ENCODE data around the gene CCR1.

Gene CCR1

GRCh38 chr3:46208167-46208704, at the start of gene CCR1:
CCR1 (minus strand) TSS chr3:46208313; CDS start chr3:46204313, 4,000 bp downstream.
- DNase-seq, result no peak

DNA sequence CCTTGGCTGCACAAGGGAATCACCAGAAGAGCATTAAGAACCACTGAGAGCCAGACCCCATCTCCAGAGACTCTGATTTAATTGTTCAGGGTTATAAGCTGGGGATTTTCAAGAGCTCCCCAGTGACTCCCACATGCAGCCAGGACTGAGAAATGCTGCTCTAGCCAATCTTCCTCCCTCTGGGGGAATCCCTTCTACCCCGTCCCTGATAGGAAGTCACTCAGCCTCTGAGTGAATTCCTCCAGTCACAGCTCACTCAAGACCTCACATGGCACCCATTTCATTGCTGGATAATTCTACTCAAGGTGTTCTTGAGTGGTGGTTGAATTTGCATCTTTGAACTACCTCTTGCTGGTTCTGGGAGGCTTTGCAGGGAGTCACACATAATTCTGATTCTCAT, 44.9 kb upstream of the CCR1 start:
- DNase-seq, result no peak

DNA sequence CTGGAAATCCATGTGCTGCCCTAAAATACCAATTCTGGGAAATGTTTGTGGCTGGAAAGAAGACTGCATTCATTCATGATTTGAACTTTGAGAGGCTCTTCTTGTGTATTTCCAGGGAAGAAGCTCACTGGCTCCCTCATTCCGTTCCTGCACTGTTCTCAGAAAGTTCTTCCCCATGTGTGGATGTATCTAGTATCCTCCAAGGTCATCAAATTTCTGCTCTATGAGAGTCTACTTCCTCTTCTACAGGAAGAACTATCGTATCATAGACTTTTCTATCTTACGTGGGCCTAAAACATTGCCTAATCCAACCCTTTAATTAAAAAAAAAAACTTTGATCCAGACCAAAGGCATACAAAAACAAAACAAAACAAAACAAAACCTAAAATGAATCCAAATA, 37.0 kb upstream of the CCR1 start:
- DNase-seq, result no peak

- no peak for DNase-seq
Measured at GRCh38 chr3:46243560-46243959, 35.4 kb upstream of the CCR1 start.

- DNase-seq, result no peak
Measured at GRCh38 chr3:46242120-46242519, 34.0 kb upstream of the CCR1 start, which contains the start of gene CCR3. CCR3 (plus strand) TSS chr3:46242460; CDS start chr3:46265159, 22,699 bp downstream.

- no peak for DNase-seq
Measured at GRCh38 chr3:46239952-46240351, 31.8 kb upstream of the CCR1 start.

DNA sequence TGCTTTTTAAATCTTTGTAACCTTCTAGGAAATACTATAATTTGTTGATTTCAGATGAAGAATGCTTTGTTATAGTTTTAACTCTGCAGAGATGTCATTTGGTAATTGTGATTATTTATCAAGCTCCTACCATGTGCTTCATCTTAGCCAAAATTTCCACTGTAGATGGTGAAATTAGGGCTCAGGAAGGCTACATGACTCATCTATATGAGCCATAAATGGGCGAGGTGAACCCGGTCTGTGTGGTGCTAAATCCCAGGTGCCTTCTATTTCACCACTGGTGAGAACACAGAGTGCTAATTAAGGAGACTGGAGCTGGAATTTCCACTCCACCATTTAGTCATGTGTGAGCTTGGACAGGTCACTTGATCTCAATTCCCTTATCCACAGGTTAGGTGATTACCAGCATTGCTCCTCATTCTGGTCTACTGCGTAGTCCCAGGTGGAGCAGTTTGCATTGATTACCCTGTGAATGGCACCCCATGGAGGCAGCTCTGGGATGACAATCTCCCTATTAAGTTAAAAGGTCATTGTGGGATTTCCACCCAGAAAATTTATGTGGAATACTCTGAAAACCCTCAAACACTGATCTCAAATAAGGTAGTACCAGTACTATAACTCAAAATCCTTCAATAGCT, 31.3 kb upstream of the CCR1 start:
- no peak for DNase-seq

DNA sequence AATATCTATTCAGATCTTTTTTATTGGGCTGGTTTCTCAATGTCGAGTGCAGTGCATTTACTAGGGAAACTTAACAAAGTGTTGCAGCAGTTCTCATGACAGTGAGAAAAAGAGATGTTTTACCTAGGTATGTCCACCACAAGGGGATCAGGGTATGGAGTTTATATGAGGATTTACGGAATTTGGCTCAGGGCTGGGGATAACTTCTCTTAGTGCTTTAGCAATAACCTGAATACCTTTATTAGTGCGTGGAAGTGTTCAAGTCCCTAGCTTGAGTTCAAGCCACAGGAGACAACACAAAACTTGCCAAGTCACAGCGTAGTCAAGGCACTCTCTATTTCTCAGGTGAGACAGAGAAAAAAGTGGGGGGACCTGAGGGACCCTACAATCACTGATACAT, 30.3 kb upstream of the CCR1 start:
- DNase-seq, result no peak

GRCh38 chr3:46236294-46237054, 28.4 kb upstream of the CCR1 start:
- DNase-seq, result no peak

DNA sequence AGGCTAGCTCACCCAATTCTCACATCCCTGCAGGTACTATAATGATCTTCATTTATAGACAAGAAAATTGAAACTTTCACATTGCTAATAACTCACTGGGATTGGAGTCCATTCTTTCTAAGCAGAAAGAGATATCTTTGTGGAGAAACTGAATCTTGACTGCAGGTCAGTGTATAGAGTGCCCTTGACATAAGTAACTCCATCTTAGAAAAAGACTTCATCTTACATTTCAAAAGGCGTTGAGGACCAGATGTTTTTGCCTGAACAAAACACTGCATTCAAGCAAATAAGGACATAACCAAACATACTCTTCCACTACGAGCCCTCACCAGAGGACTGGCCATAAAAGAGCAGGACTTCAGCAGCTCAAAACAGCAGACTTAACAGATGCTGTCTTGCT, 27.3 kb upstream of the CCR1 start:
- DNase-seq, result no peak

GRCh38 chr3:46233194-46233593, 25.1 kb upstream of the CCR1 start:
- DNase-seq, result no peak

GRCh38 chr3:46231323-46231722, 23.2 kb upstream of the CCR1 start:
- no peak for DNase-seq

- DNase-seq, result peak; percentile 79
Measured at GRCh38 chr3:46228260-46229242, 20.4 kb upstream of the CCR1 start.

DNA sequence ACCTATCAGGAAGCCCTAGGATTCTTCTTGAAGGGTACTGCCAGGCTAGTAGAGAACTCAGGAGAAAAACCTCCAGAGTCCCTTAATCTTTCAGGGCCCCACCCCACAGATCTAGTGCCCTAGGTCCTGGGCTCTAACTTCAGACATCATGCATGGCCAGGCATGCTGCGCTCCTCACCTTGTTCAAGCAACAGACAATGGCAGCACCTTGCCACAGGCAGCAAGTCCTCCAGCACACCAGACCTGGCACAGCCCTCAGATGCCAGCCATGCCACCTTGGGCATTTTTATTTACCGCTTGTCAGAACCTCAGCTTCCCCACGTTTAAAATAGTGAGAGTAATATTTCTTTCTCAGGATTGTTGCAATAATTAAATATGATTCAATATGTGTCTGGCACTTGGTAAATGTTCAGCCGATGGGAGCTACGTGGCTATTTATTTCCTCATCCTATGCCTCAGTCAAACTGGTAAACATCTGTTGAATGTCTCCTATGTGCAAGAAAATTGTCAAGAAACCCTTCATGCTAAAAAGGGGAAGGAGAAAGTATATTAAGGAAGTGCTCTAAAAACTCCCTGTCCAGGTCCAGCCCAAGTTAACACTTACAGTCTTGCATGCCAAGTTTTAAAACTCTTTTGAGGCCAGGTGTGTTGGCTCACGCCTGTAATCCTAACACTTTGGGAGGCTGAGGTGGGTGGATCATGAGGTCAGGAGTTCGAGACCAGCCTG, 14.5 kb upstream of the CCR1 start:
- DNase-seq, result no peak

DNA sequence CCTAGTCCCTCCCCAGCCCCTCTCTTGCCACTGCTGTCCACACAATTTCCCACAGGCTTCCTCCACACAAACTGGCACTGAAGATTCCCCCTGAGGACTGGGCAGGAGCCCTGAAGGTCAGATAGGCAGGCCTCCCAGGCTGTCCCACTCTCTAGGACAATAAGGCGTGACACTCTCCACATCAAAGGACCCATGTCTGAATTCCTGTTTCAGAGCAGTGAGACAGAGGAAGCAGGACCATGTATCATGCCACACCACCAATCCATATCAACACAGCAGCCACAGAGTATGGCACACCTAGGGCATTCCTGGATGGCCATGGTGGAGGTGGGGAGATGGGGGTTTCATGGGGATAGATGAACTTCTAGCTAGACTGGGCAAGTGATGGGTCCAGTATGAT, 13.8 kb upstream of the CCR1 start:
- DNase-seq, result no peak

DNA sequence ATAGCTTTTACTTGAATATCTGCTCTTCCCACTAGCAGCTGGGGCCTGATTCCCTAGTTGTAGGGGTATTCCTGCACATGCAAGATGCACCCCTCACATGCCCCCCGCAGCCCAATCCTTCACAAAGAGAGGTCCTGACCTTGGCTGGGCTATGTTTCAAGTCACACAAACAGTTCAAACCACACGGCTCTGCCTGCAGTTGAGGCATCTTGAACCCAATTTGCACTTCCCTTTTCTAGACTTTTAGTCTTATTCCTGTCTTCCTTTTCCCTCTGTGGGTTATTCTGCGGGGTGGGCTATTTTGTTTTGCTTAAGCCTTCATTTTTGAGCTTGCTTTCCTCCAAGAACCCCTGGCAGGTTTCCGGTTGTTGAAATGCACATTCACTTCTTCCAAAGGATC, 13.3 kb upstream of the CCR1 start:
- DNase-seq, result no peak

- DNase-seq, result no peak
Measured at GRCh38 chr3:46218196-46218709, 10.1 kb upstream of the CCR1 start.

GRCh38 chr3:46215810-46216414, 7.8 kb upstream of the CCR1 start:
- peak; percentile 71 for DNase-seq

DNA sequence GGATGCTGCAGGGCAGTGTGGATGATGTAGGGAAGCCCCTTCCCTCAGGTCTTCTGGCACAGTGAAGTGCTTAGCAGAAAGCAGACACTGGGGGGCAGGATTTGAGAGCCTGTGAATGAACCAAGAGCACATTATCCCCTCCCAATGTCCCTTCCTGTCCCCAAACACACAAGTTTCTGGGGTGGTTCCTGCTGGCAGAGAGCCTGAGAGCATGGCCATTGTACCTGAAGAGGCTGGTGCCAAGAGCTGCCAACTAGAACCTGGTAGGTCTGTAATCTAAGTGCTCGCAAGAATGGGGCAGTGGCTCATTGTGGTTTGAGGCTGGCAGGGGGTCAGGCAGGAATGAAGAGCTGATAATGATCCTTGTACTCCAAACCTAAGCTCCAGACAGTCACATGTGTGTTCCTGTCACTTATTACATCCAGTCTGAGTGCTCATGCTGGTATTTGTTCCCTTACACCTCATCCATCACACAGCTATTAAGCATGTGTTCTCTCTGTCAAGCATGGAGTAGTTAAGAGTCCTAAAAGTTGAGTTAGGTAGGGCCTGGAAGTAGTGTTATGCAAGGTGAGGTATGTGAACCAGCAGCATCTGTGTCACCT, 6.7 kb upstream of the CCR1 start:
- no peak for DNase-seq

DNA sequence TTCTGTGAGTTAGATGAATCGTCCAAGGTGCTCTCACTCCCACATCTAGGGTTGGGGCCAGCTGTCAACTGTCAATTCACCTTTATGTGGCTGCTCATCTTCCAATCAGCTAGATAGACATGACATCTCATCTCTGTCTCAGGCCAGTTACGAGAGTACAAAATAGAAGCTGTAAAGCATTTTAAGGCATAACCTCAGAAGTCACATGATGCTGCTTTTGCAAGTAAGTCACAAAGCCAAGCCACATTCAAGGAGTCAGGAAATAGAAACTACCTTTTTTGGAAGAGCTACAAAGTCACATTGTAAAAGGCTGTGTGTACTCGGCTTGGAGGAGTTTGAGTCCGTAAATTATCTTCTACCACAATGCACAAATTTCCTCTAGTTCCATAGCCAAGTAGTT, 5.1 kb upstream of the CCR1 start:
- DNase-seq, result no peak

GRCh38 chr3:46212101-46212500, 4.0 kb upstream of the CCR1 start:
- DNase-seq, result no peak
